GM19395 (cell line): Measurements from ENCODE around the gene XIAP.
"Not testable (repeated sequence)": the region's sequence is repeated elsewhere in the genome, so short reads cannot be mapped to it uniquely, and the experiment has no call there.

Experiments used
- ATAC-seq: cut with Tn5 transposase; IDR thresholded peaks from one replicate; pipeline ENCODE4 v1.9.1; 2021; ENCODE audit warnings: mild to moderate bottlenecking, moderate library complexity; ENCODE audit not compliant: unreplicated experiment

XIAP gene

DNA sequence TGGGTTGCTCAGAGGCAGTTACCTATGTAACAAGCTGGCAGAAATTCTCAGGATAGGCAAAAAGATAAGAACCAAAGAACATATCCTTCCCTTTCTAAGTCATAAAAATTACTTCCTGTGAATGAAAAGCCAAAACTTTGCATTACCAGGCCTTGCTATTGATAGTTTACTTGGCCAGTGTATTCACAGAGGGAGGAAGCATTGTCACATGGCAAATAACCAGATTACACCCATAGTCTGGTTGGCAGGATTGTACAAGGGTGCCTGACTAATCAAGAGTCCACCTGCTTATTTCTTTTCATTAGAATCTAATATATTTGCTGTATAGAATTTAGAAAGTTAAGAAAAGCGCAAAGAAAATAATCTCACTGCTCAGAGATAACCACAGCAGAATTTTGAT, 14.1 kb downstream of the XIAP start:
- ATAC-seq = no peak

DNA sequence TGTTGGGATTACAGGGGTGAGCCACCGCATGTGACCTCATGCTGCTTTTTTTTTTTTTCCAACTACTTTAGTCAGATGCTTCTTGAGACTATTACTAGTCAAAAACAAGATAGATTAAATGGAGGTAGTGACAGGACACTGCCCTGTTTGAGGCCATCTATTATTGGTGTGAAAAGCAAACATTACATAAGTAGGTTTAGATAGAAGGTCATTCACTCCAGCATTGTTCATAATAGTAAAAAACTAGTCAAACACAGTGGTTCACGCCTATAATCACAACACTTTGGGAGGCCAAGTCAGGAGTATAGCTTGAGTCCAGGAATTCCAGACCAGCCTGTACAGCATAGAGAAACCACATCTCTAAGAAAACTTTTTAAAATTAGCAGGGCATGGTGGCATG, 16.3 kb downstream of the XIAP start:
- ATAC-seq = no peak

DNA sequence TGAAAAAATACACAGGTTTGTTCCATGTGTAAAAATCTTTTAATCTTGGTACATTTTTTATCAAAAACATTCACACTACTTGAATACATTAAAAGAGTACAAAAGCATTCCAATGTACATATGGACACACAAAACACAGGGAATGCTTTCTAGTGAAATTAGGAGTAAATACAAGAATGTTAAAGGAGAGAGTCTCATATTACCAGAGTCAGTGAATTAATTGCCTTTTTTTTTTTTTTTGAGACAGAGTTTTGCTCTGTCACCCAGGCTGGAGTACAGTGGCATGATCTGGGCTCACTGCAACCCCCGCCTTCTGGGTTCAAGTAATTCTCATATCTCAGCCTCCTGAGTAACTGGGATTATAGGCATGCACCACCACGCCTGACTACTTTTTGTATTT, 17.0 kb downstream of the XIAP start:
- ATAC-seq = no peak

DNA sequence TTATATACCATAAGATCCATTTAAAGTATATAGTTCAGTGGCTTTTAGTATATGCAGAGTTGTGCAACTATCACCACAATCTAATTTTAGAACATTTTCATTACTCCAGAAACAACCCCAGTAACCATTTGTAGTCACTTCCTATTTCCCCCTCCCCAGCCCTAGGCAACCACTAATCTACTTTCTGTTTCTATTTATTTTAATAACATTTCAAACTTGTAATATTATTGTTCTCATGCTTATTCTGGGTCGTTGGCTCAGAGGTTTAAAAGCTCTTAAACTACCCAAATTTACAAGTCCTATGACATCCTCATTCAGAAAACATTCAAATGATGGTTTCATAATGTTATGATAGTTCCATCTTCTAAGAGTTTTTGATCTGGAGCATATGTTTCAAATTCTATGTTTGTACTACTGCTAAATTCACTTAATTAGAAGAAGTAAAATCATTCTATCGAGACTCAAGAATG, 18.4 kb downstream of the XIAP start:
- peak; percentile 89 for ATAC-seq

DNA sequence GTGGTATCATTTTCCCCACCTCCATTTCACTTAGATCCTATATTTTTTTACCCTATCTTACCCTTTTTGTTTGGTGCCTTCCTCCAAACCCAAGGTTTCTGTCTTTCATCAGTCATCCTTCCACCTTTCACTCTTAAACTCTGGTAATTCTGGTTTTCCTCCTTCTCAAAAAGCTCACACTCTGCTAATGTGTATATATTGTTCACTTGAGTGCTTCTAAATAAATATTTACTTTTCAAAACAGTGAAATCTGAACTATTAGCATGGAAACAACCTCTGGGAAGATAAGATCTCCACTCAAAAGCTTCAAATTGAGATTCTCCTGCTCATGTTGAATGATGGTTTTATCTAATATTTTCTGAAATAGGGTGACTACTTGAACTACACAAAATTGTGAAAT, 21.5 kb downstream of the XIAP start:
- no peak for ATAC-seq

DNA sequence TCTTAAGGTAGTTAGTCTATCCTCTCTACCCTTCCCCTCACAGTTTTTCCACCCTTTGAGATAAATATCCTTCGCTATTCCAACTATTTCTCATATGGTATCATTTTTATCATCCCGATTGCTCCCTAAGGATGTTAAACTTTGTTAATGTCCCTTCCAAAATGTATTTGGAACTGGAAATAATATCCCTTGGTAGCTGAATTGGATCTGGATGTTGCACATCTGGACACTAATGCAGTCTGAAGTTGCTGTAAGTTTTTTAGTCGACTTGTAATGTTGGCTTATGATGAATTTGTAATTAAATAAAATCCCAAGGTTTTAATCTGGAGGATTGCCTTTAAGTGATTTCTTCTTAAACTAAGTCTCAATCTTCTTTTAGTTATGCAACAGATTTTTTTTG, 22.5 kb downstream of the XIAP start:
- no peak for ATAC-seq

DNA sequence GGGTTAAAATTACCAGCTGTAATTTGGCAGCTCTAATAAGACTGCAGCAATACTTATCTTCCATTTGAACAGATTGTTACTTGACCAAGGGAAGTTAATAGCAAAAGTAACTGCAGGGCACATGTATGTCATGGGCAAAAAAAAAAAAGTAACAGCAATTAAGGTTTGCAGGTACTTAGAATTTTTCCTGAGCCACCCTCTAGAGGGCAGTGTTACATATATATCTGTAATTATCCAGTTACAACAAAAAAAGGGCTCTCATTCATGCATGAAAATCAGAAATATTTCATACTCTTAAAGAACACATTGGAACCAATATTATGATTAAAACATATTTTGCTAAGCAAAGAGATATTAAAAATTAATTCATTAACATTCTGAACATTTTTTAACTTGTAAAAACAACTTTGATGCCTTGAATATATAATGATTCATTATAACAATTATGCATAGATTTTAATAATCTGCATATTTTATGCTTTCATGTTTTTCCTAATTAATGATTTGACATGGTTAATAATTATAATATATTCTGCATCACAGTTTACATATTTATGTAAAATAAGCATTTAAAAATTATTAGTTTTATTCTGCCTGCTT, 25.1 kb downstream of the XIAP start:
- peak; percentile 57 for ATAC-seq

DNA sequence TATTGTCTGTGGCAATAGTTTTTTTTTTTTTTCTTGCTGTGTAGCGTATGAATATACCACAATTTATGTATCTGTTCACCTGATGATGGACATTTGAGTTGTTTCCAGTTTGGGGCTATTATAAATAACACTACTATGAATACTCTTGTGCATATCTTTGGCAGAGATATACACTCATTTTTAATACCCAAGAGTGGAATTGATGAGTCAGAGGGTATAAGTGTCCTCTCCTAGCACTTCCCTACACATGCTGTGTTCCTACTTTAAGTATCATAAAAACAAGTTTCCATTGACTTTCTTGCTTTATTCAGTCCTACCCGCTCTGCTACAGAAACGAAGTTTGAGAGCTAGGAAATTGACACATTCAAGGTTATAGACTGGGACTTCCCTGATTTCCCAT, 39.8 kb downstream of the XIAP start:
- no peak for ATAC-seq

DNA sequence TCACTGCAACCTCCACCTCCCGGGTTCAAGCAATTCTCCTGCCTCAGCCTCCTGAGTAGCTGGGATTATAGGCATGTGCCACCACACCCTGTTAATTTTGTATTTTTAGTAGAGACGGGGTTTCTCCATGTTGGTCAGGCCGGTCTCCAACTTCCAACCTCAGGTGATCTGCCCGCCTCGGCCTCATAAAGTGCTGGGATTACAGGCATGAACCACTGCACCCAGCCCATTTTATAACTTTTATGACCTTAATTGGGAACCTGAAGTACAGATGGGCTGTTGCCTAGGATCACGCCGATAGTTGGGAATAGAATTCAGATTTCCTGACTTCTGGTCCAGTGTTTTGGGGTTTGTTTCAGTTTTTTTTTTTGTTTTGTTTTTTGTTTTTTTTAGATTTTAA, 43.4 kb downstream of the XIAP start:
- ATAC-seq = not testable (repeated sequence)

DNA sequence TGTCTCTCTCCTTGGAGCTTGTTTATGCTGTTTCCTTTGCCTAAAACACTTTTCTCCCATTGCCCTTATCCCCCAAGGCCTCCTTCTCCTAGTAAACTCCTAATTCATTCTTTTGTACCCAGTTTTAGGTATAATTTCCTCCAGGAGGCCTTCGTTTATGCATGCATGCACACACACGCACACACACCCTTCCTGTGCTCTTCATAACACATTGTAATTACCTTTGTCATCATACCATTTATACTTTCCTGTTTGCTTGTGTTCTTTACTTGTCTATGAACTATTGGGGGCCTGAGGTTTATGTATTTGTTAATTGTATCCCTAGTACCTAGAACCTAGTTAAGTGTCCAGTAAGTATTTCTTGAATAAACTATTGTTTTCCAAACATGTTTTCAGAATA, 45.5 kb downstream of the XIAP start:
- ATAC-seq = no peak

DNA sequence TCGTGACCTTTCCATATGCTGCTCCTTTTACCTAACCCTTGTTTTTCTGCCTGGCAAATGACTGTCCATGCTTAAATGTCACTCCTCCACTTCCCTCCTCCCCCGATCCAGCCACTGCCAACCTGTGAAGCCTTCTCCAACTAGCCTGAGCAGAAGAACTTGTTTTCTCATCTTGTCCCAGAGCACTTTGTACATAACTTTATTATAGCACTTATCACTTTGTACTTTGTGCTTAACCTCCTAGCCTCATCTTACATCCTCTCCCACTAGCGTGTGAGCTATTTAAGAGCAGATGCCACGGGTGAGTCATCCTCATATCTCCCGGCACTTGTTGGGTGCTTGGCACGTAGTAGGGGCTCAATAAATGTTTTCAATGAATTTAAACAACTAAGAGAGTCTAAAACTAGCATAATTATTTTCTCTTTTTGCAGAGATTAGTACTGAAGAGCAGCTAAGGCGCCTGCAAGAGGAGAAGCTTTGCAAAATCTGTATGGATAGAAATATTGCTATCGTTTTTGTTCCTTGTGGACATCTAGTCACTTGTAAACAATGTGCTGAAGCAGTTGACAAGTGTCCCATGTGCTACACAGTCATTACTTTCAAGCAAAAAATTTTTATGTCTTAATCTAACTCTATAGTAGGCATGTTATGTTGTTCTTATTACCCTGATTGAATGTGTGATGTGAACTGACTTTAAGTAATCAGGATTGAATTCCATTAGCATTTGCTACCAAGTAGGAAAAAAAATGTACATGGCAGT, 46.9 kb downstream of the XIAP start:
- ATAC-seq = no peak

DNA sequence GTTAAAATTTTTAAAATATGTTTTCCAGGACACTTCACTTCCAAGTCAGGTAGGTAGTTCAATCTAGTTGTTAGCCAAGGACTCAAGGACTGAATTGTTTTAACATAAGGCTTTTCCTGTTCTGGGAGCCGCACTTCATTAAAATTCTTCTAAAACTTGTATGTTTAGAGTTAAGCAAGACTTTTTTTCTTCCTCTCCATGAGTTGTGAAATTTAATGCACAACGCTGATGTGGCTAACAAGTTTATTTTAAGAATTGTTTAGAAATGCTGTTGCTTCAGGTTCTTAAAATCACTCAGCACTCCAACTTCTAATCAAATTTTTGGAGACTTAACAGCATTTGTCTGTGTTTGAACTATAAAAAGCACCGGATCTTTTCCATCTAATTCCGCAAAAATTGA, 49.7 kb downstream of the XIAP start:
- no peak for ATAC-seq

DNA sequence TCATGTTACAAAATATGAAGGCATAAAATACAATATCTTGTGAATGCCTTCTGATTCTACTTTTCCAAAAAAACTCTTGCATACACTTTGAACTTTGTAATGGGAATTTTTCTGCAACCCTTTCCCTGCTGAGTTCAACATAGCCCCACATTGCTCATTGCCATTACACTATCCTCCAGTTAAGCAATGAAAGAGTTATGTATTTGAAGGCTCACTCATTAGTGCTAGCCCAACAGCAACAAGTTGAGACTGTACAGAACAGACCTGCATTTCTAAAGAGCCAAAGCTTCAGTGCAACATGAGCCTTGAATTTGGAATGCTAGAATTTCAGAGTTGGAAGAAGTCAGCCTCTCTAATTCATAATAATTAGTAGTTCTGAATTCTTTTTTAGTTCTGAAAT, 57.2 kb downstream of the XIAP start:
- ATAC-seq = no peak

DNA sequence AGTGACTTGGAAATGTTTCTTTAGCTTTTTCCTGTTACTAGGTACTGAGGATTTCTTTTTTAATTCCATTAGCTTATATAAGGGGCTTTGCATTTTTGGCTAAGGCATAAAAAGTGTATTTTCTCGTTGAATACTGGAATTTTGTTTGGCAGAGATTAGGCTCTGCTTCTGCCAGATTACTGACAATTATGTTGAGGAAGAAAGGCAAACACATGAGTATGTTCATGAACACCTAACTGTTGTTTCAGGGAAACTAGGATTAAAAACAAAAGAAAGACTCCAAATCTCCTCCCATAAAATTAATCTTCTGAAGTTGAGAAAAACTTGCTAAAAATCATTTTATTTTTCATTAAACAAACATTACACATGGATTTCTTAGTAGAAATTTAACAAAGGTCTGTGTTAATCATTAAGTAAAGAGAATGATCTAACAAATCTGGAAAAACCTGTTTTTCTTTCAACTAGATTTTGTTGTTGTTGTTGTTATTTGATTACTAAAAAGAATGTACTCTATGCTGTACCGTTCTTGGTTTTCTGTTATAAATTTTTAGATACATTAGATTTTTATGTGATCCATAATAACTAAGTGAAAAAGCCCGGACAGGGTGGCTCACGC, 58.4 kb downstream of the XIAP start:
- no peak for ATAC-seq

DNA sequence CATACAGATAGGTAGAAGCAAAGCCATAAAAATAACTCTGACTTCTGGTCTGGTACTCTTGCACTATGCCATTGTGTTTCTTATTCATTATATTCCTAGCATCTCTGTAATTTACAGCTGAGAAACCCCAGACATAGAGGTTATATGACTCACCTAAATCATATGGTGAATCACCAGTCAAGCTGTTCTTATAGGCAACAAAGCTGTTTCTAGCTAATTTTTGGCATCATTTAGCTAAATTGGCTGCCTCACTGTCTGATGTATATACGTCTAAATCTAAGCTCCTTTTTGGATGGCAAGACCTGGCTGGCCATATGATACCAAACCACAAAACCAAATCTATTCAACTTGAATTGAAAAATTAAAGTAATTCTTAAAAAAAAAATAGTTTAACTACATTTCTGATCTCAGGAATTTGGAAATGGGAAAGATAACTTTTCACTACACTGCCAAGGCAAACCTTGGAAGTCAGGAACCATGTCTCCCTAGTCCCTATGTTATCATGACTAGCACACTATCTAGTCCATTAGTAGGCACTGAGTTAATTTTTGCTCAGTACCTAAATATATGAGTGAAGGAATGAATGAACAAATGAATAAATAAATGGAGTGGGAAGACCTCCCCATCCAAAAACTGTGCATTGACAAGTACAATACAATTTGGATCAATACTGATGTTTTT, 60.4 kb downstream of the XIAP start:
- ATAC-seq = no peak

DNA sequence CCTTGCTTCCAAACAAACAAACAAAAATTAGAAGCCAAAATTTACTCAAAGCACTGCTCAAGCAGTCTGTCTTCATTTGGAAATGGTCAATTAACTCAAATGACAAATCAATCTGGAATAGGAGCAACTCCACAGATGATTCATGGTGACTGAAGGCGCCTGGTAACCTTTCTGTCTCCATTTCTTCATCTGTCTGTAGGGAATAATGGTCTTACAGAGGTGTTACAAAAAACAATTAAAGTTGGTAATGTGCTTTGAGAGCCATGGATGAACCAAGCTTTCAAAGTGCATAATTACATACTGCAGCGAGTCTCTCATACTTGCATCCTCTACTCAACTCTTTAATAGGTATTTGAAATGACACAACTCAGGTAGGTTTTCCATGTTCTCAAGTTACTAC, 63.4 kb downstream of the XIAP start:
- no peak for ATAC-seq

DNA sequence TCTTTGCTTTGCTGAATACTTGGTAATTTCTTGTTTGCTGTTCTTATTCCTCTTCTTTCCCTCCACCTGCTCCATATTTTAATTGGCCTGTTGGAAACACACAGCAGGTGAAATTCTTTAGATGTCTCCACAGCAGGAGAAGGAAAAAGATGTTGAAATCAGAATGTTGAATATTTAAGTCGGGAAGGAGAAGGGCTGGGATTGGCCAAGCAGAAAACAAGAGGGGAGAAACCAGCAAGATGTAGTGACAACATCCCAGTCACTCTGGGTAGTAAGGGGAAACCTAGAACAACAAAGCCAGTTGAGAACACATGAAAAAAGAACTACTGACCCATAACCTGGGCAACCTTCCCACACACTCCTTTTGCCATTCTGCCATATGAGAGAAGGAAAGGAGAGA, 64.3 kb downstream of the XIAP start:
- ATAC-seq = no peak

DNA sequence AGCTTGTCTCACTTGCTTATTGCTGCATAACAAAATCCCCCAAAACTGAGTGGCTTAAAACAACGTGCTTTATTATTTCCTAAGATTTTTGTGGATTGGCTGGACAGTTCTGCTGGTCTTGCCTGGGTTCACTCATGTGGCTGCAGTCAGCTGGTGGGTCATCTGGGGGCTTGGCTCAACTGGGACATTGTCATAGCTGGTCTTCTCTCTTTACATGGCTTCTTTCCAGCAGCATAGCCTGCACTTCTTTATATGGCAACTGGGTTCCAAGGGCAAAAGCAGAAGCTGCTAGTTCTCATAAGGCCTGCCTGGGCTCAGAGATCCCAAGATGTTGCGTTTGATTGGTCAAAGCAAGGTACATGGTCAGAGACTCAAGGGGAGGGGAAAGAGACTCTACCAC, 68.0 kb downstream of the XIAP start:
- no peak for ATAC-seq

DNA sequence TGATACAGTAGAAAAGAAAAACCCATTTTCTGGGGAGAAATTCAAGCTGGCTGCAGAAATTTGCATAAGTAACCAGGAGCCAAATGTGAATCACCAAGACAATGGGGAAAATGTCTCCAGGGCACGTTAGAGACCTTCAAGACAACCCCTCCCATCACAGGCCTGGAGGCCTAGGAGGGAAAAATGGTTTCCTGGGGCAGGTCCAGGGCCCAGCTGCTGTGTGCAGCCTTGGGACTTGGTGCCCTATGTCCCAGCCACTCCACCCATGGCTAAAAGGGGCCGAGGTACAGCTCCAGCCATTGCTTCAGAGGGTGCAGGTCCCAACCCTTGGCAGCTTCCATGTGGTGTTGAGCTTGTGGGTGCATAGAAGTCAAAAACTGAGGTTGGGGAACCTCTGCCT, 72.2 kb downstream of the XIAP start:
- not testable (repeated sequence) for ATAC-seq

DNA sequence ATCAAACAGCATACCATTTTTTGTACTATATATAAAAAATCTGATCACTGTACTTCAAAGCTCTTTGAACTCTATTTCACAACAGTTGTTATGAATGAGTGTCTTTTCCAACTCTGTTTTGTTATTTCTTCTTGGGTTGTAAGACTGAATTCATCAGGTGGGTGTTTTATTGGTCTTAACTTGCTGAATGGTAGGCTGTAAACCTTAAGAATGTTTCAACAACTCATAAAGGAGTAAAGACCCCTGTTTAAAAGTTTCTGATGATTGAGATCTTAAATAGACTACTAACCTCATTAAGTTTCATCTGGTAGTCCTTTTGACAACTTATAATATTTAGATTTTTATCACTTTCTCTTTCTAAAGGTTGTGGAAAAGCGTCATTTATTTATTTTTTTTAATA, 83.2 kb downstream of the XIAP start:
- no peak for ATAC-seq

DNA sequence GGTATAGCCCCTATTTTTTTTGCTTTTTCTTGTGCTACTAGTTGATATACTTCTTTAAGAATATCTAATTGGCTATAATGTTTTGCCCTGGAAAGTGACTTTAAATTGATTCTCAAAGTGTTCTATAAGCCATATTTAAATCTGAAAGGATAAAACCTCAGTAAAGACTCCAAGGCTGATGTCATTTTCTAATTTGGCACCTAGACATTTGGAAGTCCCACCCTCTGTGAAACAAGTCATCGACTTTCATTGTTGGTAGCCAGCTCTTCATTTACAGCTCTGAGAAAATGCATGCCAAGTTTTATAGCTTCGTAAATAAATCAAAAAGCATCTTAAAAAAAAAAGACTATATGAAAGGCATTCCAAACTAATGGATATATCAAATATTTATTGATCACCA, 83.6 kb downstream of the XIAP start:
- no peak for ATAC-seq

DNA sequence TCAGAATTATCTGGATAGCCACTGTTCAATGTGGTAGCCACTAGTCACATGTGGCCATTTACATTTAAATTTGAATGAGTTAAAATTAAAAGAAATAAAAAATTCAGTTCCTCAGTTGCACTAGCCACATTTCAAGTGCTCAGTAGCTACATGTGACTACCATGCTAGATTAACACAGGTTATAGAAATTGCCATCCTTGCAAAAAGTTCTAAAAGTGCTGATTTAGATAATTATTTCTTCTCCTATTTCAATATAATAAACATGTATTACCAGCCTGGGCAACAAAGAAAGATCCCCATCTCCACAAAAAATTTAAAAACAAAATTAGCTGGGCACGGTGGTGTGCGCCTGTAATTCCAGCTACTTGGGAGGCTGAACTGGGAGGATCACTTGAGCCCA, 90.0 kb downstream of the XIAP start:
- ATAC-seq = no peak
